ENCODE results near the gene SBF2.

Gene SBF2

GRCh38 chr11:9839550-9839949 lies 454.5 kb downstream of the SBF2 start:
- no peak for TF ChIP-seq CTCF (conservative IDR thresholded peaks at IDR 0.05)
- peak overlapping the region; percentile 93 for H3K27ac ChIP-seq

- peak overlapping the region; percentile 93 for H3K27ac ChIP-seq
- TF ChIP-seq CTCF (conservative IDR thresholded peaks at IDR 0.05) = no peak
These were observed 455.1 kb downstream of the SBF2 start for GRCh38 chr11:9838961-9839360.

- peak overlapping the region; percentile 93 for H3K27ac ChIP-seq
- TF ChIP-seq CTCF (conservative IDR thresholded peaks at IDR 0.05) = no peak
These were observed 455.8 kb downstream of the SBF2 start for GRCh38 chr11:9838229-9838628.

- H3K27ac ChIP-seq = peak overlapping the region; percentile 68
- TF ChIP-seq CTCF (conservative IDR thresholded peaks at IDR 0.05) = no peak
These were observed 459.7 kb downstream of the SBF2 start for GRCh38 chr11:9834291-9834690.

- TF ChIP-seq CTCF (conservative IDR thresholded peaks at IDR 0.05) = no peak
- H3K27ac ChIP-seq = peak overlapping the region; percentile 68
These were observed 462.9 kb downstream of the SBF2 start for GRCh38 chr11:9831122-9831521.

GRCh38 chr11:9827708-9828107 lies 466.3 kb downstream of the SBF2 start:
- peak overlapping the region; percentile 45 for H3K27ac ChIP-seq
- TF ChIP-seq CTCF (conservative IDR thresholded peaks at IDR 0.05) = no peak

GRCh38 chr11:9826390-9826789 lies 467.6 kb downstream of the SBF2 start:
- TF ChIP-seq CTCF (conservative IDR thresholded peaks at IDR 0.05) = no peak

GRCh38 chr11:9825895-9826294 lies 468.1 kb downstream of the SBF2 start:
- H3K27ac ChIP-seq = no peak overlapping the region

More at GRCh38 chr11:9826390-9826789, 467.6 kb downstream of the SBF2 start:
- H3K27ac ChIP-seq = no peak overlapping the region

More at GRCh38 chr11:9825895-9826294, 468.1 kb downstream of the SBF2 start:
- no peak for TF ChIP-seq CTCF (conservative IDR thresholded peaks at IDR 0.05)
